HT-29 (cell line): ENCODE measurements around the gene ACSF3. TPM values are rescaled to one million over a fixed set of nuclear protein-coding genes. Genes with fewer than 3 reads are reported as not detected.

Experiments used
- DNase-seq: peaks from one replicate; pipeline ENCODE4 v3.0.0-alpha.2; 2015; ENCODE audit warnings: low spot score
- total RNA-seq: library from RNA; depleted of rRNA; stranded (reverse); fragments of >200 nt; shearing (Covaris generic); gene quantifications from 2 replicates; pipeline ENCODE4 v1.2.3, GENCODE V29; 2014

ACSF3 gene
- total RNA-seq, 1 experiment from 2014 or later: 43.5 TPM

DNA sequence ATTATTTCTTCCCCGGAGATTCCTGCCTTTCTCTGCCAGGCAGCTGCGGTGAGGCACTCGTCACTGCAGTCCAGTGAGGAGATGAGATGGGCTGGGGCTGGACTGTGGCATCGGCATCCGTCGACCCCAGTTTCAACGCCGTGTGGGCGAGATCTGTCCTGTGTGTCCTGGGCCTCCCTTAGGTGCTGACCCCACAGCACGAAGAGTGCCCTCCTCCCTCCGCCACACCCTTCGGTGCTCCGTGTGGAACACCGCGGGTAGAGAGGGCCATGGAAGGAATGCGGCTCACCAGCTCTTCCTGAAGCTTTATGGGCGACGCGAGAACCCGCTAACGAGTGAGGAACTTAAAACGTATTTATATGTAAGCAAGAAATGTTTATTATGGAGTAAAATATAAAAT, 17.6 kb downstream of the ACSF3 start:
- DNase-seq: no peak

GRCh38 chr16:89112377-89113151, 18.9 kb downstream of the ACSF3 start:
- DNase-seq: no peak

DNA sequence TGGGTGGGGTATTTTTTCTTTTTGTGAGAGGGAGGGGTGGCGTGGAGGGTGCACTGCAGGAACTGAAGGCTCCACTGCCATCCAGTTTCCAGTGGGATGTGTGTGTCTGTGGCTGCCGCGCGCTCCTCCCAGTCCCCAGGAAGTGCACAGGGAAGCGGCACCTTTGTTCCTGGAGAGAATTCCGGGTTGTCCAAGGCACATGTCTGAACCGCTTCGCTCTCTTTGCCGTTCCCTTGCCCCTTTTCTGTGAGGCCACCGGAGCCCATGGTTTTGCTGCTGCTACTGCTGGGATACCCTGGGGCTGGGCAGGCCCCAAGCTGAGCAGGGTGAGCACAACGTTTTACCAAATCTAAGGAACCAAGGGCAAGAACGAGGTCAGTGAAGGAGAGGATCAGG, 19.5 kb downstream of the ACSF3 start:
- no peak for DNase-seq

DNA sequence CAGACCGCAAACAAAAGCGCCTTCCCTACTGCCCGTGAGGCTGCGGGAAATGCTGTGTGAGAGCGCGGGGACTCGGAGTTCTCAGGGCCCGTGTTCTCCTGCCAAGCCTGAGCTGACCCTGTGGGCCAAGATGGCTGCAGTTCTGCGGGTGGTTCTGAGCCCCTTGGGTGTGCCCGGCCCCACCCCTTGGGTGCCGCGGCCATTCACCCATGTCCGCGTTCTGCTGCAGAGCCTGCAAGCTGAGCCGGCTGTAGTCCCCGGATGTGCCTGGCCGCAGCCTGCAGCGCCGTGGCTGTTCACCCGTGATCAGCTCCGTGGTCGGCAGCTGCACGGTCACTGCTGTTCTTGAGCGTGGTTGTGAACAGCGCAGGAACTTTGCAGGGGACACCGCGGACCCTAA, 20.0 kb downstream of the ACSF3 start:
- no peak for DNase-seq

GRCh38 chr16:89114159-89114981, 20.7 kb downstream of the ACSF3 start:
- no peak for DNase-seq

DNA sequence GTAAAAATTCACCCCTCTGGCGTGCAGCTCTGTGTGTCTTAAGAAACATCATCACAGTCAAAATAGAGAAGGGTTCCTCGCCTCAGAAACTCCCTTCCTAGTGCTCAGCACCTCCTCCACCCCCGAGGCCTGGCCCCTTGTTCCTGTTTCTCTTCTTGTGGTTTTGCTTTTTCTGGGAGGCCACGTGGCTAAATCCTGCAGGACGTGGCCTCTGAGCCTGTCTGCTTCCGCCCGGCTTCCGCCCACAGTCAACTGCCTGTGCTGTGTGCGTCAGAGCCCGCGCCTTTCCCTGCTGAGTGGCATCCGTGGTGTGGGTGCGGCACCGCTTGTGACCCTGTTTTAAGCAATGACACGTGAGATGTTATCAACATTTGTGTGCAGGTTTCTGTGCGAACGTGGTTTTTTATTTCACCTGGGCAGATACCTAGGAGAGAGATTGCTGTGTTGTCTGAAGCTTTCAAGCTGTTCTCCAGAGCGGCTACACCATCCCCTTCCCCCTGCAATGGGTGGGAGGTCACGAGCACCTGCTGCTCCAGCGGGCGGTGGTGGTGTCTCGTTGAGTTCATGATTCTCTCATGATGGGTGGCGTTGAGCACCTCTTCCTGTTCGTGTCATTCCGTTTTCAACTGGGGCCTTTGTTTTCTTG, 21.7 kb downstream of the ACSF3 start:
- no peak for DNase-seq

GRCh38 chr16:89116341-89117226, 22.9 kb downstream of the ACSF3 start:
- no peak for DNase-seq

DNA sequence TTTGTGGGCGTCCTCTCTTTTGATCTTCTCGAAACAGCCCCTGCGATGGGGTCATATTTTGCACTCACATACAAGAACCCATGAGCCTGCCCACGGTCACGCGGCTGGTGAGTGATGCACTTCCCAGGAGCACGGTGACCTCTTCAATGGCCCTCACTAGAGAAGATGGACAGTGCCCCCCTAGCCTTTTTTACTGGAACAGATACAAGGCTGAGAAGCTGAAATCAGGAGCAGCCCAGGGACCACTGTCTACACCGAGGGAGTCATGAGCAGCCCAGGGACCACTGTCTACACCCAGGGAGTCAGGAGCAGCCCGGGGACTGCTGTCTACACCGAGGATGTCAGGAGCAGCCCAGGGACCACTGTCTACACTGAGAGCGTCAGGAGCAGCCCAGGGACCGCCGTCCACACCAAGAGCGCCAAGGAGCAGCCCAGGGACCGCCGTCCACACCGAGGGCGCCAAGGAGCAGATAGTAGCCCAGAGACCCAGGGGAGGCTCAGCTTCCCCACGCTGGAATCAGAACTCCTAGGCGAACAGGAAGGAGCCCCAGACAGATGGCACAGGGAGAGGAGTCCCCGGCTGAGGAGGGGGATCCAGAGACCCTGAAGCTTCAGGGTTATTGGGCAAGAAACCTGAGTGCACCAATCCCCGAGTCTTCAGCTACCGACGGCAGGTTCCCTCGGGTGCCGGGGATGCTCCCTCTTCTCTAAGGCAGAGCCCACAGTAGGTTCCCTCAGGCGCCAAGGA, 23.7 kb downstream of the ACSF3 start:
- no peak for DNase-seq

- DNase-seq: no peak
Measured at GRCh38 chr16:89117975-89118289, 24.3 kb downstream of the ACSF3 start.

GRCh38 chr16:89118361-89119165, 24.9 kb downstream of the ACSF3 start:
- DNase-seq: no peak

DNA sequence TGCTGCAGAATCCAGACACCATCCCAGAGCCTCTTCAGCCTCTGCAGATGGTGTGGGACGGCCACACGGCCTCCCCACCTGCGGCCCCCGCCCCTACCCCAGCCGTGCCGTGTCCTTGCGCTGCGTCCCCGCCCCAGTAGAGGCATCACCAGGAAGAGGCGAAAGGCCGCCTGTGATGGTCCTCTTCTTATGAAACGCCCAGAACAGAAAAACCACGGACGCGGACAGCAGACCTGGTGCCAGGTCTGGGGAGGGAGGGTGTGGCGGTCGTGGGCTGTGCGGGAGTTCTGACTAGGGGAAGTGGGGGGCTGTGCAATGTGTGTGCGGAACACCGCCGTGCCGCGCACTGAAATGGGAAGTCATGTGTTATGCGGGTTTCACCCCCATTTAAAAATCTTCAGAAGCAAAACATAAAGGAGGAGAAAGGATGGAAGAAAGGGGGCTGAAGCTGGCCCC, 25.5 kb downstream of the ACSF3 start:
- DNase-seq: no peak

- DNase-seq: no peak
Measured at GRCh38 chr16:89119661-89120141, 26.0 kb downstream of the ACSF3 start.

GRCh38 chr16:89120281-89120680, 26.6 kb downstream of the ACSF3 start:
- DNase-seq: no peak

DNA sequence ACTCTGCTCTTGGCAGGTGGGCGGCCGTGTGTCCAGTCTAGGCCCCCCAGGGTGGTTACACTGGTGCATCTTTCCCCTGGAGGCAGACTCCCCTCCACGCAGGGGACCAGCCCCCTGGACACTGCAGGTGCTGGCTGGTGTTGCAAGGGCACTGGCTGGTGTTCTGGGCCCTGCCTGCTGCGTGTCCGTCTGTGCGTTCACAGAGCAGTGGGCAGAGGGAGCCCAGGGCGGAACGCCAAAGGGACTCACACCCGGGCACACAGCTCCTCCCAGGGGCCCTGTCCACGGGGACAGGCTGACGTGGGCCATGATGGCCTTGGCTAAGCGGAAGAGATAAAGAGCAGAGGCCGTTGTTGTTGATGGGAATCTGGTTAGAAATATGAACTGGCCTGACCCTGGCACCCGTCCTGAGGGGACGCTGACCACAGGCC, 27.3 kb downstream of the ACSF3 start:
- DNase-seq: no peak

DNA sequence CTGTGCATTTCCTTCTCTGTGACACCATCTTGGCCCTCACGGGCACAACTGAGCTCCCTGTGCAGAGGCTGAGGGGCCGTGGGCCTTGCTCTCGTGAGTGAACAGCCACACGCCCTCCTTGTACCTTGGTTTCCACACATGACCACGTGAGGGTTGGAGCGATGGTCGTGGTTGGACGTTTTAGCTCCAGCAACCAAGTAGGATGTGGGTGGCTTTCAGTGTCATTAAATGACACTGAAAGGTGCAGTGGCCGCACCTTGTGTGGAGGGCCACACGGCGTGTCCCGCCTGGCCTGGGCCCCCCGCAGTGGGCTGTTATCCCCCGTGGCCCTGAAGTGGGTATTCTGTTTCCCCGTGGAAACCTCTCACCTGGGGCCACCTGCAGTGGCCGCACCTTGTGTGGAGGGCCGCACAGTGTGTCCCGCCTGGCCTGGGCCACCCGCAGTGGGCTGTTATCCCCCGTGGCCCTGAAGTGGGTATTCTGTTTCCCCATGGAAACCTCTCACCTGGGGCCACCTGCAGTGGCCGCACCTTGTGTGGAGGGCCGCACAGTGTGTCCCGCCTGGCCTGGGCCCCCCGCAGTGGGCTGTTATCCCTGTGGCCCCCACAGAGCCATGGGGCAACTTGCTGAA, 28.2 kb downstream of the ACSF3 start:
- DNase-seq: no peak

DNA sequence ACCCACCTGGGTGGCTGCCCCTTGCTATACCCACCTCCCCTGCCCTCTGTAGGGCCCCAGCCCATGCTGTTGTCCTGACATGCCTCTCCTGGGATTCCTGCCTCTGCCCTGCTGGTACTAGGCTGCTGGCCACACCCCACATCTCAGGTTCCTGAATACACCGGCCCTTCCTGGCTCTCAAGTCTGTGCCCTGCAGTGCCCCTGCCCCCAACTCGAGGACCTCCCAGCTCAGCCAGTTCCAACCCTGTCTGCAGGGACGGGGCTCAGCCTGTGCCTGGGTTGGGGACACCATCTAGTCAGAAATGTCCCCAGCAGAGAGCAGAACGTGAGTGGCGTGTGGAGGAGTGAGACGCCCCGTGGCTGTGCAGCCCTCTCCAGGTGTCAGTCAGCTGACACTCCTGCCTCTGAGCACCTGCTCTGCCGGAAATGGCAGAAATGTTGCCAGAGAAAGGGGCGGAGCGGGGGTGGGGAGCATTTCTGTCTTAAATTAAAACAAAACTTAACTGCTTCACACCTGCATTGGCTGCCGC, 28.7 kb downstream of the ACSF3 start:
- peak; percentile 65 for DNase-seq

DNA sequence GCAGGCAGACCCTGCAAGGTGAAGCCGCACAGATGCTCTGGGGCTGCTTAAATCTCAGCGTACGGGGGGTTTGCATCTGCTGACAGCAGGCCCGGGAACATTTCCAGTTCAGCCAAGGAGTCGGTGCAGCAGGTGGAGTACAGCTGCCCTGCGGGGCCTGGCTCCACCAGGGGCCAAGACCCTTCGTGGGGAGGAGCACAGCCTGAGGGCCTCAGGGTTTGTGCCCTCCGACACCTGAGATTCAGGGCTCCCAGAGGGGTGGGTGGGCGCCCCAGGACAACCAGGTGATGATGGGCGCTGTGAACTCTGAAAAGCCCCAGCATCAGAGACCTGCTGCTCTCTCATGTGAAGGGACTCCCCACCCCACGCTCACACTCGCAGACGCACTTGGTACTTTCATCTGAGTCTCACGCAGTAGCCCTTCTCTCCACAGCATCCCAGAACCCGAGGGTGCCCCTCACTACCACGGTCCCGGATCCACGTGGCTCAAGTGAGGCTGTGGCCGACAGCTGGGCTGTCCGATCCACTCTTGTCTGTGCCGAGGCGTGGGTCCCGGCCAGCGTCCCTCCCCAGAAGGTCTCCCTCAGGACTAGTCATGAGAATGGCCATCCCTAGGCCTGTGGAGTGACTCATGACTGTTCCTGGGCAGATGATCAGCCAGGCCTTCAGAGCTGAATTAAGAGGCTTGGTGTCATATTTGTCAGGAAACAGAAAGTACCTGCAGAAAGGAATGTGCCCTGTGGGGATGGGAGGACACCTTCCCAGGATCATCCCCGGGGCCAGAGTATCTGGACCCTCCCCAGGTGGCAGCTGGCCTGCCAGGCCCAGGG, 29.6 kb downstream of the ACSF3 start:
- no peak for DNase-seq

GRCh38 chr16:89123831-89124100, 30.1 kb downstream of the ACSF3 start:
- no peak for DNase-seq
